MM.1S (cell line): ENCODE results near the gene TCTN3.

Experiments
- DNase-seq: peaks from one replicate; pipeline ENCODE4 v3.0.0-alpha.2; 2015
- H2AFZ ChIP-seq: fragments of 300-600 bp; sonication (generic); 2 replicates; pipeline ENCODE4 v1.6.0; 2016; ENCODE audit warnings: antibody characterized with exemption, low read length
- H3F3A ChIP-seq: fragments of 300-600 bp; sonication (generic); 2 replicates; pipeline ENCODE4 v1.6.1; 2016; ENCODE audit warnings: mild to moderate bottlenecking, antibody characterized with exemption, low read length, moderate library complexity, mixed read lengths; ENCODE audit not compliant: insufficient read depth
- H3K27ac ChIP-seq: fragments of 300-600 bp; sonication (generic); 2 replicates; pipeline ENCODE4 v1.5.1; 2016; ENCODE audit warnings: mild to moderate bottlenecking, low read length
- H3K27me3 ChIP-seq: fragments of 300-600 bp; sonication (generic); replicated peaks from 2 replicates; pipeline ENCODE4 v1.6.0; 2016; ENCODE audit warnings: low read length; ENCODE audit not compliant: insufficient read depth
- H3K36me3 ChIP-seq: fragments of 300-600 bp; sonication (generic); replicated peaks from 2 replicates; pipeline ENCODE4 v1.6.1; 2016; ENCODE audit warnings: mild to moderate bottlenecking, low read length, mixed read lengths; ENCODE audit not compliant: insufficient read depth
- H3K4me1 ChIP-seq: fragments of 300-600 bp; sonication (generic); 2 replicates; pipeline ENCODE4 v1.6.1; 2016; ENCODE audit warnings: low read length, mixed read lengths
- H3K4me2 ChIP-seq: fragments of 300-600 bp; sonication (generic); 2 replicates; pipeline ENCODE4 v1.6.0; 2016; ENCODE audit warnings: low read depth, low read length
- H3K4me3 ChIP-seq: fragments of 300-600 bp; sonication (generic); 2 replicates; pipeline ENCODE4 v1.5.1; 2016; ENCODE audit warnings: low read length, mixed read lengths
- H3K79me2 ChIP-seq: fragments of 300-600 bp; sonication (generic); 2 replicates; pipeline ENCODE4 v1.6.1; 2016; ENCODE audit warnings: mixed run types, low read length, mixed read lengths
- H3K9ac ChIP-seq: fragments of 300-600 bp; sonication (generic); 2 replicates; pipeline ENCODE4 v1.6.1; 2016; ENCODE audit warnings: low read length, mixed read lengths
- H3K9me2 ChIP-seq: fragments of 300-600 bp; sonication (generic); replicated peaks from 2 replicates; pipeline ENCODE4 v1.6.1; 2016; ENCODE audit warnings: mild to moderate bottlenecking, low read length, mixed read lengths; ENCODE audit not compliant: insufficient read depth
- H3K9me3 ChIP-seq: fragments of 300-600 bp; sonication (generic); replicated peaks from 2 replicates; pipeline ENCODE4 v1.6.1; 2016; ENCODE audit warnings: mild to moderate bottlenecking, low read length, mixed read lengths; ENCODE audit not compliant: insufficient read depth
- H4K20me1 ChIP-seq: fragments of 300-600 bp; sonication (generic); 2 replicates; pipeline ENCODE4 v1.6.1; 2016; ENCODE audit warnings: mild to moderate bottlenecking, low read length, moderate library complexity, mixed read lengths; ENCODE audit not compliant: insufficient read depth
- EZH2 ChIP-seq: fragments of 300-600 bp; sonication (generic); optimal IDR thresholded peaks from 2 replicates; pipeline ENCODE3; 2017; ENCODE audit warnings: low read depth, mild to moderate bottlenecking, antibody characterized with exemption, low read length, mixed read lengths
- EZH2phosphoT487 ChIP-seq: fragments of 300-600 bp; sonication (generic); IDR thresholded peaks from 2 replicates; pipeline ENCODE4 v1.6.1; 2018; ENCODE audit warnings: antibody characterized with exemption, low read length
- TF ChIP-seq, protein P1 (sequence below): fragments of 300-600 bp; sonication (generic); IDR thresholded peaks from 2 replicates; pipeline ENCODE4 v1.5.1; 2016; ENCODE audit warnings: antibody characterized with exemption, low read length, mixed read lengths

The TCTN3 gene

DNA sequence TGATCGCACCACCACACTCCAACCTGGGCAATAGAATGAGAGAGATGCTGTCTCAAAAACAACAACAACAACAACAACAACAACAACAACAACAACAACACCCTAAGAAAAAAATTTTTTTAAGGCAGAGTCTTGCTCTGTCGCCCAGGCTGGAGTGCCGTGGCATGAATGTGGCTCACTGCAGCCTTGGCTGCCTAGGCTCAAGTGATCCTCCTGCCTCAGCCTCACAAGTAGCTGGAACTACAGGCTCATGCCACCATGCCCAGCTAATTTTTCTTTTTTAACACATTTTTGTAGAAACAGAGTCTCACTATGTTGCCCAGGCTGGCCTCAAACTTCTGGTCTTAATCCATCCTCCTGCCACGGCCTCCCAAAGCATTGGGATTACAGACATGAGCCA, 55.8 kb downstream of the TCTN3 start:
- no peaks in the 10 kb centered on the region for H3K9me2 ChIP-seq
- H3K36me3 ChIP-seq = peaks cover 19% of the 10 kb centered on the region; the same call in 1 of the 2 replicates
- no peak overlapping the region for H3K9ac ChIP-seq
- no peak overlapping the region for H2AFZ ChIP-seq
- no peak for DNase-seq
- no peaks in the 10 kb centered on the region for H3K4me1 ChIP-seq
- H3K9me3 ChIP-seq = no peaks in the 10 kb centered on the region
- TF ChIP-seq EZH2phosphoT487 = no peak
- TF ChIP-seq EZH2 = no peak
- TF ChIP-seq, protein P1, sequence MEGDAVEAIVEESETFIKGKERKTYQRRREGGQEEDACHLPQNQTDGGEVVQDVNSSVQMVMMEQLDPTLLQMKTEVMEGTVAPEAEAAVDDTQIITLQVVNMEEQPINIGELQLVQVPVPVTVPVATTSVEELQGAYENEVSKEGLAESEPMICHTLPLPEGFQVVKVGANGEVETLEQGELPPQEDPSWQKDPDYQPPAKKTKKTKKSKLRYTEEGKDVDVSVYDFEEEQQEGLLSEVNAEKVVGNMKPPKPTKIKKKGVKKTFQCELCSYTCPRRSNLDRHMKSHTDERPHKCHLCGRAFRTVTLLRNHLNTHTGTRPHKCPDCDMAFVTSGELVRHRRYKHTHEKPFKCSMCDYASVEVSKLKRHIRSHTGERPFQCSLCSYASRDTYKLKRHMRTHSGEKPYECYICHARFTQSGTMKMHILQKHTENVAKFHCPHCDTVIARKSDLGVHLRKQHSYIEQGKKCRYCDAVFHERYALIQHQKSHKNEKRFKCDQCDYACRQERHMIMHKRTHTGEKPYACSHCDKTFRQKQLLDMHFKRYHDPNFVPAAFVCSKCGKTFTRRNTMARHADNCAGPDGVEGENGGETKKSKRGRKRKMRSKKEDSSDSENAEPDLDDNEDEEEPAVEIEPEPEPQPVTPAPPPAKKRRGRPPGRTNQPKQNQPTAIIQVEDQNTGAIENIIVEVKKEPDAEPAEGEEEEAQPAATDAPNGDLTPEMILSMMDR = no peak
- no peaks in the 10 kb centered on the region for H3K27me3 ChIP-seq
- H3K27ac ChIP-seq = no peak overlapping the region
- no peaks in the 10 kb centered on the region; the same call in 1 of the 2 replicates for H4K20me1 ChIP-seq
- H3K4me3 ChIP-seq = no peak overlapping the region
- H3K4me2 ChIP-seq = no peak overlapping the region
- no peaks in the 10 kb centered on the region for H3K79me2 ChIP-seq
- H3F3A ChIP-seq = no peaks in the 10 kb centered on the region

DNA sequence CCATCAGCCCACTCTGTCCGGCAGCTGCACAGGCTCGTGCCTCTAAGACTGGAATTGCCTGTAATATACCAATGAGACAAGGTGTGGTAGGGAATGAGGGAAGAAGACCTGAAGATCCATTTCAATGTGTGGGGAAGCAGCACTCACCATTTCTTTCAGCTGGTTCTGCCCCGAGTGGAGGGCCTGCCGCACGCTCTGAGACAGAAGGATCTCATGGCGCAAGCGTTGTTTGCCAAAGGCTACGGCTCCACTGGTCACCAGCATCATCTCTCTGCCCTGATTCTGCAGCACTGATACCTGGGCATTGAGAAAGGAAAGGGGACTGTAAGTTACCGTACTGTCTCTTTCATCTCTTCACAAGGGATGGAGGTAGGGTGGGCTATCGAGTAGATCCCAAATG, 56.6 kb downstream of the TCTN3 start:
- Histone ChIP-seq H3K4me1 (no peaks in the 10 kb centered on the region), H3K36me3 (peaks cover 12% of the 10 kb centered on the region; the same call in 1 of the 2 replicates), H3K9me2 (no peaks in the 10 kb centered on the region), H4K20me1 (no peaks in the 10 kb centered on the region), H2AFZ (no peak overlapping the region), H3F3A (no peaks in the 10 kb centered on the region), H3K4me2 (no peak overlapping the region), H3K79me2 (no peaks in the 10 kb centered on the region), H3K27ac (no peak overlapping the region), H3K4me3 (no peak overlapping the region), H3K9ac (no peak overlapping the region), H3K9me3 (no peaks in the 10 kb centered on the region), H3K27me3 (no peaks in the 10 kb centered on the region)
- no peak for DNase-seq
- TF ChIP-seq EZH2phosphoT487 = no peak
- TF ChIP-seq, protein P1 = no peak
- no peak for TF ChIP-seq EZH2

DNA sequence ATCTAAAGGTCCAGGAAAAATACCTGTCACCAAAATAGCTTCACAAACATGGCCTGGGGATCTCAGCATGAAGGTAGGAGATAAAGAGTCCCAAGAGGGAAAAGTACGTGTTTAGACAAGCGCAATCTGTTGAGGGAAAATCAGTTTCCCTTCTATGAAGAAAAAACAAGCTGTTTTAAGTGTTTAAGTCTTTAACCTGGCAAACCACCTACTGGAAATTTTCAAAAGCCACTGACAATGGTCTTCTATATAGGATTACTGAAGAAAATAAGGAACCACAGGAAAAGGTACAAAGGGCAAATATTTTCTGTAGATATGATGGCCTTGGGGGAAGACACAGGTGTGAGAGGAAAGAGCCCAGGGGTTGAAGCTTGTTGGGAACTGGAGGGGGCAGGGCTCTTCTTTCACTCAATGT, 58.4 kb downstream of the TCTN3 start:
- no peaks in the 10 kb centered on the region for H3K27me3 ChIP-seq
- no peaks in the 10 kb centered on the region for H3K9me3 ChIP-seq
- no peak for TF ChIP-seq EZH2phosphoT487
- no peak for TF ChIP-seq EZH2
- TF ChIP-seq, protein P1 = no peak
- H4K20me1 ChIP-seq = no peaks in the 10 kb centered on the region
- no peak overlapping the region for H3K27ac ChIP-seq
- no peaks in the 10 kb centered on the region for H3F3A ChIP-seq
- no peaks in the 10 kb centered on the region for H3K79me2 ChIP-seq
- no peak overlapping the region for H3K4me3 ChIP-seq
- H3K9me2 ChIP-seq = no peaks in the 10 kb centered on the region
- H3K4me1 ChIP-seq = no peaks in the 10 kb centered on the region
- no peak overlapping the region for H3K4me2 ChIP-seq
- H3K36me3 ChIP-seq = peaks cover 8% of the 10 kb centered on the region; the same call in 1 of the 2 replicates
- DNase-seq = no peak
- no peak overlapping the region for H3K9ac ChIP-seq
- H2AFZ ChIP-seq = no peak overlapping the region
